Epithelial cell of proximal tubule (primary cell): ENCODE results near the gene RAPGEF4. TPM values are rescaled to one million over a fixed set of nuclear protein-coding genes. Genes with fewer than 3 reads are reported as not detected.
A peak's percentile ranks its signal among the peaks of the same experiment; 100 is the strongest.

Source experiments
- DNase-seq: peaks from one replicate; pipeline ENCODE4 v3.0.0-alpha.2; 2011; ENCODE audit warnings: low read depth
- H3K4me3 ChIP-seq: 2 replicates; pipeline ENCODE4 v1.5.1; 2011; ENCODE audit warnings: low read depth, mild to moderate bottlenecking, low read length
- CTCF ChIP-seq: conservative IDR thresholded peaks from 2 replicates; pipeline ENCODE4 v1.5.1; 2012; ENCODE audit warnings: low read depth, mild to moderate bottlenecking, low read length
- total RNA-seq: library from RNA; depleted of rRNA; stranded (reverse); fragments of >200 nt; gene quantifications from 2 replicates; pipeline ENCODE4 v1.2.3, GENCODE V29; 2015

RAPGEF4 gene
- total RNA-seq, 1 donor from 2014 or later: 0.81 TPM

- no peak overlapping the region for H3K4me3 ChIP-seq
- peak; percentile 56 for DNase-seq
- TF ChIP-seq CTCF: peak; percentile 98
Observed at GRCh38 chr2:173027181-173028128, 291.8 kb downstream of the RAPGEF4 start.

GRCh38 chr2:173028141-173028540, 292.5 kb downstream of the RAPGEF4 start:
- no peak overlapping the region for H3K4me3 ChIP-seq
- TF ChIP-seq CTCF: no peak
- no peak for DNase-seq

- DNase-seq: no peak
- TF ChIP-seq CTCF: no peak
- no peak overlapping the region for H3K4me3 ChIP-seq
Observed at GRCh38 chr2:173028671-173029070, 293.0 kb downstream of the RAPGEF4 start.

- H3K4me3 ChIP-seq: no peak overlapping the region
- TF ChIP-seq CTCF: no peak
- DNase-seq: no peak
Observed at GRCh38 chr2:173030561-173031490, 295.2 kb downstream of the RAPGEF4 start.

- H3K4me3 ChIP-seq: no peak overlapping the region
- DNase-seq: no peak
- TF ChIP-seq CTCF: no peak
Observed at GRCh38 chr2:173032032-173032431, 296.4 kb downstream of the RAPGEF4 start.

GRCh38 chr2:173033084-173033483, 297.4 kb downstream of the RAPGEF4 start:
- no peak for DNase-seq
- no peak overlapping the region for H3K4me3 ChIP-seq
- TF ChIP-seq CTCF: no peak
